H1 (cell line): ENCODE data around the gene C6orf62. TPM values are rescaled to one million over a fixed set of nuclear protein-coding genes. Genes with fewer than 3 reads are reported as not detected.
"Not testable (repeated sequence)": the region's sequence is repeated elsewhere in the genome, so short reads cannot be mapped to it uniquely, and the experiment has no call there.

Experiments
- CTCF ChIA-PET: fragments of 300-600 bp; sonication (Branson Sonifier 250); formaldehyde crosslinking; loops from one replicate; lab custom pipeline; 2021; ENCODE audit not compliant: partially characterized antibody; lab: Charles Lee
- POLR2A ChIA-PET: fragments of 300-600 bp; sonication (Branson Sonifier 250); formaldehyde crosslinking; loops from one replicate; lab custom pipeline; 2021; ENCODE audit warnings: inconsistent platforms; ENCODE audit not compliant: partially characterized antibody; lab: Charles Lee
- DNase-seq, 2 experiments: peaks; one replicate each; pipeline versions ENCODE4 v3.0.0 to v3.0.0-alpha.2; 2010 to 2022; ENCODE audit warnings: low spot score in 2 of 2, low read depth in 1 of 2, mixed read lengths in 1 of 2
- FAIRE-seq: peaks from 2 replicates; lab custom pipeline; 2011; peaks lifted over from hg19 to GRCh38; lab: Jason Lieb, UNC
- H2AFZ ChIP-seq: 2 replicates; pipeline ENCODE4 v1.8.1; 2012; ENCODE audit warnings: low read length, inconsistent platforms
- H2AK5ac ChIP-seq: 2 replicates; pipeline ENCODE4 v1.6.1; 2013; ENCODE audit warnings: low read depth, low read length
- H2BK120ac ChIP-seq: replicated peaks from 2 replicates; pipeline ENCODE3; 2013; ENCODE audit warnings: low read depth, low read length, inconsistent platforms
- H2BK12ac ChIP-seq: 2 replicates; pipeline ENCODE4 v1.6.1; 2013; ENCODE audit warnings: low read depth, low read length
- H2BK15ac ChIP-seq: 2 replicates; pipeline ENCODE4 v1.6.1; 2013; ENCODE audit warnings: low read length
- H2BK20ac ChIP-seq: 2 replicates; pipeline ENCODE4 v1.6.1; 2013; ENCODE audit warnings: low read length
- H2BK5ac ChIP-seq: 2 replicates; pipeline ENCODE4 v1.6.1; 2013; ENCODE audit warnings: low read depth, low read length
- H3K14ac ChIP-seq: 2 replicates; pipeline ENCODE4 v1.6.1; 2013; ENCODE audit warnings: inconsistent platforms; ENCODE audit not compliant: insufficient read length
- H3K18ac ChIP-seq: 2 replicates; pipeline ENCODE4 v1.6.1; 2013; ENCODE audit warnings: low read length; ENCODE audit errors: extremely low read depth
- H3K23ac ChIP-seq: 2 replicates; pipeline ENCODE4 v1.6.1; 2013; ENCODE audit warnings: inconsistent platforms; ENCODE audit not compliant: insufficient read length
- H3K23me2 ChIP-seq: 2 replicates; pipeline ENCODE4 v1.6.1; 2013; ENCODE audit warnings: low read depth, low read length
- H3K27ac ChIP-seq: 2 replicates; pipeline ENCODE4 v1.6.1; 2011; ENCODE audit warnings: low read depth, low read length, inconsistent platforms
- H3K27me3 ChIP-seq, 4 experiments: replicated peaks in 1 of 4; 1 replicate in 1 of 4; 2 replicates in 3 of 4; pipeline versions ENCODE4 v1.6.1 to v1.8.1; 2011 to 2013; ENCODE audit warnings: low read length in 3 of 4, mild to moderate bottlenecking in 3 of 4, inconsistent platforms in 2 of 4, mixed read lengths in 2 of 4, moderate library complexity in 1 of 4; ENCODE audit not compliant: control insufficient read depth in 3 of 4, insufficient read depth in 3 of 4; ENCODE audit errors: extremely low read depth in 1 of 4
- H3K36me3 ChIP-seq, 4 experiments: 2 replicates each; pipeline versions ENCODE4 v1.6.1 to v1.8.1; 2011 to 2013; ENCODE audit warnings: mild to moderate bottlenecking in 4 of 4, low read length in 3 of 4, moderate library complexity in 2 of 4, control low read depth in 1 of 4, inconsistent platforms in 1 of 4; ENCODE audit not compliant: insufficient read depth in 4 of 4, control insufficient read depth in 2 of 4
- H3K4ac ChIP-seq: replicated peaks from 2 replicates; pipeline ENCODE3; 2013; ENCODE audit warnings: low read length, low read depth, mixed read lengths, inconsistent platforms; ENCODE audit not compliant: insufficient read length
- H3K4me1 ChIP-seq, 4 experiments: replicated peaks in 1 of 4; 1 replicate in 1 of 4; 2 replicates in 3 of 4; pipeline versions ENCODE4 v1.6.1 to v1.8.1; 2011 to 2013; ENCODE audit warnings: low read length in 3 of 4, inconsistent platforms in 2 of 4, mixed read lengths in 1 of 4; ENCODE audit not compliant: insufficient read depth in 4 of 4, control insufficient read depth in 3 of 4
- H3K4me2 ChIP-seq, 2 experiments: 2 replicates each; pipeline versions ENCODE4 v1.6.1 to v1.8.1; 2011 to 2013; ENCODE audit warnings: low read depth in 2 of 2, low read length in 2 of 2, control low read depth in 1 of 2, inconsistent platforms in 1 of 2, mild to moderate bottlenecking in 1 of 2; ENCODE audit not compliant: insufficient read depth in 1 of 2
- H3K4me3 ChIP-seq, 4 experiments: fragments of 200-600, 300-600 bp in 1 of 4; sonication (generic), shearing (Covaris generic), sonication (Bioruptor Twin) in 1 of 4; 2 replicates each; pipeline versions ENCODE4 v1.5.1 to v1.8.1; 2011 to 2016; ENCODE audit warnings: low read length in 4 of 4, low read depth in 3 of 4, control low read depth in 2 of 4, inconsistent platforms in 2 of 4, mild to moderate bottlenecking in 2 of 4, mixed read lengths in 1 of 4, moderate library complexity in 1 of 4; ENCODE audit not compliant: insufficient read depth in 2 of 4; ENCODE audit errors: extremely low read depth in 1 of 4
- H3K56ac ChIP-seq: replicated peaks from 2 replicates; pipeline ENCODE3; 2013; ENCODE audit warnings: low read depth, mild to moderate bottlenecking, mixed read lengths, low read length, inconsistent platforms; ENCODE audit not compliant: insufficient read length
- H3K79me1 ChIP-seq: 2 replicates; pipeline ENCODE4 v1.6.1; 2013; ENCODE audit warnings: low read depth, low read length, control low read depth
- H3K79me2 ChIP-seq, 2 experiments: 2 replicates each; pipeline versions ENCODE4 v1.6.1 to v1.8.1; 2012 to 2013; ENCODE audit warnings: low read length in 2 of 2, mild to moderate bottlenecking in 2 of 2, inconsistent platforms in 1 of 2; ENCODE audit not compliant: insufficient read depth in 2 of 2, control insufficient read depth in 1 of 2
- H3K9ac ChIP-seq, 4 experiments: replicated peaks in 1 of 4; 1 replicate in 1 of 4; 2 replicates in 3 of 4; pipeline versions ENCODE4 v1.6.1 to v1.8.1; 2011 to 2013; ENCODE audit warnings: low read depth in 3 of 4, low read length in 3 of 4, control low read depth in 2 of 4, mild to moderate bottlenecking in 2 of 4, moderate library complexity in 2 of 4, inconsistent platforms in 1 of 4; ENCODE audit errors: extremely low read depth in 1 of 4
- H3K9me3 ChIP-seq, 2 experiments: 2 replicates each; pipeline versions ENCODE4 v1.6.1 to v1.8.1; 2012 to 2013; ENCODE audit warnings: mild to moderate bottlenecking in 2 of 2, moderate library complexity in 2 of 2, control low read depth in 1 of 2, inconsistent platforms in 1 of 2, low read depth in 1 of 2, low read length in 1 of 2, mixed read lengths in 1 of 2; ENCODE audit not compliant: insufficient read depth in 2 of 2
- H4K20me1 ChIP-seq, 2 experiments: replicated peaks in 1 of 2; 2 replicates each; pipeline versions ENCODE3 to v1.8.1; 2011 to 2013; ENCODE audit warnings: inconsistent platforms in 2 of 2, low read length in 2 of 2, mild to moderate bottlenecking in 1 of 2; ENCODE audit not compliant: insufficient read depth in 2 of 2, control insufficient read depth in 1 of 2
- H4K5ac ChIP-seq: 2 replicates; pipeline ENCODE4 v1.6.1; 2013; ENCODE audit warnings: low read length, low read depth, mixed read lengths, inconsistent platforms; ENCODE audit not compliant: insufficient read length
- H4K8ac ChIP-seq: 2 replicates; pipeline ENCODE4 v1.8.0; 2013; ENCODE audit warnings: mild to moderate bottlenecking, moderate library complexity, low read length, inconsistent platforms; ENCODE audit not compliant: insufficient read depth; ENCODE audit errors: extremely low read depth
- H4K91ac ChIP-seq: replicated peaks from 2 replicates; pipeline ENCODE3; 2013; ENCODE audit warnings: low read length, mixed read lengths, inconsistent platforms; ENCODE audit not compliant: insufficient read length
- WGBS, 2 experiments: shearing (Covaris generic) in 1 of 2; methylation state at CpG; one replicate each; pipeline versions ENCODE4 v1.1.6 to v1.1.7; 2013 to 2015; ENCODE audit warnings: low lambda C conversion rate in 2 of 2, mixed read lengths in 2 of 2, inconsistent platforms in 1 of 2, low coverage in 1 of 2, missing lambda C conversion rate in 1 of 2; ENCODE audit not compliant: insufficient replicate concordance in 2 of 2, insufficient coverage in 1 of 2, insufficient read length in 1 of 2; ENCODE audit errors: extremely low coverage in 1 of 2, missing lambda C conversion rate in 1 of 2; 5-methylcytosine and 5-hydroxymethylcytosine counted together
- polyA plus RNA-seq, 7 experiments: library from polyadenylated mRNA; depleted of rRNA in 3 of 7; stranded (reverse) in 5 of 7; unstranded in 2 of 7; fragments of >200 nt in 5 of 7; fragments of 200-250 nt in 2 of 7; gene quantifications; 1 replicate in 5 of 7; 2 replicates in 1 of 7; 4 replicates in 1 of 7; pipeline versions ENCODE4 v1.2.1 to v1.2.3, GENCODE V29; 2011 to 2013; ENCODE audit warnings: missing spikeins in 2 of 7, mixed read lengths in 2 of 7
- total RNA-seq: library from RNA; stranded (reverse); fragmentation: NEBNext Ultra II Directional; extraction: Animal tissue kit (Norgen Biotek cat#: 25700); gene quantifications from 2 replicates; pipeline ENCODE4 v1.2.1, GENCODE V29; 2021

Gene C6orf62
- total and polyA plus RNA-seq, 2 of the 8 experiments (the other 6 are each of a cell fraction or from before 2014, with no cell fraction given): 25.6 to 101 TPM

- H3K23ac ChIP-seq, H2BK5ac ChIP-seq, H3K27ac ChIP-seq, H2BK120ac ChIP-seq, H3K18ac ChIP-seq, H4K8ac ChIP-seq, H3K23me2 ChIP-seq, H3K9me3 ChIP-seq, FAIRE-seq, H3K4ac ChIP-seq, H3K4me1 ChIP-seq, DNase-seq, H2AFZ ChIP-seq, H4K5ac ChIP-seq, H2BK12ac ChIP-seq, H4K91ac ChIP-seq, H2BK20ac ChIP-seq, H3K27me3 ChIP-seq, H3K14ac ChIP-seq, H3K9ac ChIP-seq, H2AK5ac ChIP-seq, H2BK15ac ChIP-seq, H3K79me1 ChIP-seq, H3K56ac ChIP-seq: not testable (repeated sequence)
- WGBS, 2 experiments: 87% methylated on average over 7 of the region's 7 CpGs; no CpG with 5 or more reads in 1 of the 2 experiments
- H3K4me2 ChIP-seq: peak overlapping the region; percentile 79 to 96; a peak in 3 of 4 replicates
- ChIA-PET POLR2A (interaction anchor here (0.7 to 3.7 kb wide), 10 partner anchors 8 to 144 kb away, joined by 3 to 31 read pairs (median 5); partner anchors contain the start of gene ACOT13), CTCF (interaction anchor here (1.0 kb wide), 1 partner anchor 43 kb away, joined by 3 read pairs; no protein-coding TSS in a partner anchor)
- H3K79me2 ChIP-seq: peaks cover 20 to 89% of the 10 kb centered on the region in 2 experiments
- peaks cover 14 to 17% of the 10 kb centered on the region in 2 experiments for H4K20me1 ChIP-seq
- H3K4me3 ChIP-seq: peak overlapping the region in 1 of 4 experiments; percentile 92; a peak in 2 of 8 replicates
- H3K36me3 ChIP-seq: peaks cover 16 to 63% (median 36%) of the 10 kb centered on the region in 4 experiments
These were observed 2.3 kb downstream of the C6orf62 start for GRCh38 chr6:24716602-24717148.
